ENCODE measurements around the gene CDH8.
"Not testable (repeated sequence)": the region's sequence is repeated elsewhere in the genome, so short reads cannot be mapped to it uniquely, and the experiment has no call there.

Gene CDH8

GRCh38 chr16:61836804-61837393 lies 199.3 kb downstream of the CDH8 start:
- no peak for DNase-seq

GRCh38 chr16:61834082-61834481 lies 202.2 kb downstream of the CDH8 start:
- no peak for DNase-seq

- no peak for DNase-seq
These were observed 204.8 kb downstream of the CDH8 start for GRCh38 chr16:61831351-61831917.

GRCh38 chr16:61829631-61830030 lies 206.6 kb downstream of the CDH8 start:
- no peak for DNase-seq

GRCh38 chr16:61823326-61823725 lies 212.9 kb downstream of the CDH8 start:
- no peak for DNase-seq

DNA sequence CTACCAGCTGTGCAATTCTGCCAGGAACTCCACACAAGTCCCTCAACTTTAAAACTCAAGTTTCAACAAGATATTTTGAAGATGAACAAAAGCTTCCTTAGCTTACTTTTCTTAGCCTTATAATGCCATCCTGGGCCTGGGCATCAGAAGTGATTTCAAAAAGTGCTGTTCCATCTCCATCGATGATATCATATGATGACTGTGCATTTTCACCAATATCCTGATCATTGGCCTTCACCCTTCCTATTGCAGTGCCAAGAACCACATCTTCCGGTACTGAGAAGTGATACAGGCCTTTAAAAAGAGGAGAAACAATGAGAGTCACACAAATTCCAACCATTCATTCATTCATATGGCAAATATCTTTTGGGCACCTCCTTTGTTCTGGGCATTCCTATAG lies 215.4 kb downstream of the CDH8 start:
- DNase-seq: no peak

DNA sequence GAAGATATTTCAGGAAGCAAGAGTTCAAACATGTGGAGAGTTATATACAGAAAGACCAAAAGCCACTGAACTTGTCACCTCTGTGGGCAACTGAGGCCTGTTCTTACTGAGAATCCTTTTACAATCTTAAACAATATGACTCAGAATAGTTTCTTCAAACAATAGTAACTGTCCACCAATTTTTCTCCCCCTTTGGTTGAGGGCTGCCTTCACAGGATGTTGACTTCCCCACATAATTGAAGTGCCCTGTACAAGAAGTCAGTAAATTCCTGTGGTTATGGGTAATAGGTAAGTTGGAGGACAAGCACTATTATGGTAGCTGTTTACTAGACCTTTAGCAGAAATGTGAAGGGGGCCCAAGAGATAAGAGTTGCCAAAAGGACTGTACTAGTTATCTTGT lies 215.8 kb downstream of the CDH8 start:
- no peak for DNase-seq

GRCh38 chr16:61818850-61819249 lies 217.4 kb downstream of the CDH8 start:
- DNase-seq: no peak

- no peak for DNase-seq
These were observed 218.5 kb downstream of the CDH8 start for GRCh38 chr16:61817583-61818278.

- DNase-seq: no peak
These were observed 221.4 kb downstream of the CDH8 start for GRCh38 chr16:61814726-61815347.

GRCh38 chr16:61813339-61813738 lies 222.9 kb downstream of the CDH8 start:
- DNase-seq: no peak

DNA sequence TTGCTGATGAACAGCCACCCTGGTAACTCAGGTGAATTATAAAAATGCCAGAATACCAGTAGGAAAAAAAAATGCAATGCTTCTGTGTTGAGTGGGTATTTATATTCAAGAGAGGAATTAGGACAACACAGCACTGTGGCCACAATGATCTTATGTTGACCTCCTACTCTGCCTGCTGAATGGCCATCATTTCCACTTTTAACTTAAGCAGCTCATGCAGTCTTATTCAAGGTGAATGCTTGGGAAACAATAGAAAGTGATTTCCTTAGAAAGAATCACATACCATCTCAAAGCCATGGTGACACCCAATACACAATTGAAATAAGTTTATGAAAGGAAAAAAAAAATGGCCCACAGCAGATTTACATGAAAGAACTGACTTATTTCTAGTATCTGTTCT lies 224.0 kb downstream of the CDH8 start:
- no peak for DNase-seq

GRCh38 chr16:61807551-61807950 lies 228.7 kb downstream of the CDH8 start:
- no peak for DNase-seq

GRCh38 chr16:61801217-61801616 lies 235.0 kb downstream of the CDH8 start:
- DNase-seq: not testable (repeated sequence)

GRCh38 chr16:61798741-61799140 lies 237.5 kb downstream of the CDH8 start:
- DNase-seq: no peak

GRCh38 chr16:61797961-61798507 lies 238.2 kb downstream of the CDH8 start:
- no peak for DNase-seq

GRCh38 chr16:61797296-61797795 lies 238.9 kb downstream of the CDH8 start:
- no peak for DNase-seq

GRCh38 chr16:61792194-61792909 lies 243.9 kb downstream of the CDH8 start:
- DNase-seq: no peak

DNA sequence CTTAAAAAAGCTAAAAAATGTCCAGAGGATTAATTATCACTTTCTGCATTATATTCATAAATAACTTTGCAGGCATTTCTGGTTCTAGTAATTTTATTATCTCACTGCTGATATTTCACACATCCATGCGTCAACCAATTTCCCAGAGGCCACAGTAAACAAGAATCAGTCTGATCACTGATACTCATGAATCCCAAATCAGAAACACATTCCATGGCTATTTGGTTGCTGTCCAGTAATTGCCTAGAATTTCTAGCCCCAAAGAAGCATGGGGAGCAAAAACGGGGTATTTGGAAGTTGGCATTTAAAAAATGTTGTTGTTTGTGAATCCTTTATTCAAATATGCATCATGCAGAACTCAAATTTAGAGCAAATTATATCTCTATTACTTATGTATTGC lies 244.8 kb downstream of the CDH8 start:
- no peak for DNase-seq

GRCh38 chr16:61781855-61782254 lies 254.4 kb downstream of the CDH8 start:
- DNase-seq: not testable (repeated sequence)

DNA sequence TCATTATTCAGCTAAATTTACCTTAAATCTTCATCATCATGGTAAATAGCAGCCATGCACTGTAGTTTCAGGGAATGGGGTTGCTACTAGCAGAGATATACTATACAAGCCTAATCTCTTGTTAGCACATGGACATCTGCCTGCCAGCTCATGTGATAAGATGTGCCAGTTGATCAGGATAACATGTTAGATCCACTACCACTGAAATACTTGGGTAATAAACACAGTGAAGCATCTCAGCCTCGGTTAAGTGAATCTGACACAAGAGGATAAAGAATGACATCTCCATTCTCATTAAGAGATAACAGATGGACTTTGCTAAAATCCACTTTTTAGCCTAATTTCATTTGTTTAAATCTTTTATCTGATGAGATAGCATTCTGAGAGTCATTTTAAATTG lies 256.1 kb downstream of the CDH8 start:
- no peak for DNase-seq

GRCh38 chr16:61770301-61770700 lies 265.9 kb downstream of the CDH8 start:
- DNase-seq: no peak

GRCh38 chr16:61763991-61764390 lies 272.2 kb downstream of the CDH8 start:
- no peak for DNase-seq

Data from NCI-H2171 (cell line).